ENCODE measurements around the gene PER2.

GRCh38 chr2:238235856-238236255 lies 52.6 kb downstream of the PER2 start:
- TF ChIP-seq EZH2 (IDR thresholded peaks at IDR 0.05; ENCODE audit: insufficient read depth, poor library complexity, severe bottlenecking) = no peak
- no peak for TF ChIP-seq EZH2phosphoT487 (IDR thresholded peaks at IDR 0.05; ENCODE audit: insufficient read depth, low read depth)

Data from GM23248 (cell line).